Smooth muscle cell (in vitro differentiated cells): Measurements from ENCODE around the gene LENG9. TPM values are rescaled to one million over a fixed set of nuclear protein-coding genes. Genes with fewer than 3 reads are reported as not detected.

ENCODE experiments used
- DNase-seq: peaks from one replicate; lab custom pipeline; 2025; ENCODE audit not compliant: unreplicated experiment; lab: John Stamatoyannopoulos, UW
- H2AFZ ChIP-seq: fragments of 200-600 bp; sonication (generic); 2 replicates; pipeline ENCODE4 v1.6.0; 2016; ENCODE audit warnings: antibody characterized with exemption, low read depth, mild to moderate bottlenecking
- H3F3A ChIP-seq: fragments of 200-600 bp; sonication (generic); 2 replicates; pipeline ENCODE4 v1.6.0; 2017; ENCODE audit warnings: antibody characterized with exemption, low read depth
- H3K27ac ChIP-seq: fragments of 200-600 bp; sonication (generic); 2 replicates; pipeline ENCODE4 v1.5.1; 2016; ENCODE audit warnings: low read depth, mild to moderate bottlenecking
- H3K27me3 ChIP-seq: fragments of 200-600 bp; sonication (generic); 2 replicates; pipeline ENCODE4 v1.6.1; 2016; ENCODE audit warnings: low read depth, mild to moderate bottlenecking
- H3K36me3 ChIP-seq: fragments of 200-600 bp; sonication (generic); 2 replicates; pipeline ENCODE4 v1.5.1; 2016; ENCODE audit warnings: low read depth
- H3K4me1 ChIP-seq: fragments of 200-600 bp; sonication (generic); 2 replicates; pipeline ENCODE4 v1.5.1; 2016; ENCODE audit warnings: low read depth
- H3K4me2 ChIP-seq: fragments of 200-600 bp; sonication (generic); 2 replicates; pipeline ENCODE4 v1.6.0; 2016; ENCODE audit warnings: mild to moderate bottlenecking
- H3K4me3 ChIP-seq: fragments of 200-600 bp; sonication (generic); 2 replicates; pipeline ENCODE4 v1.5.1; 2016; ENCODE audit warnings: mild to moderate bottlenecking
- H3K79me2 ChIP-seq: fragments of 200-600 bp; sonication (generic); 2 replicates; pipeline ENCODE4 v1.6.0; 2016; ENCODE audit warnings: low read depth, mild to moderate bottlenecking
- H3K9ac ChIP-seq: fragments of 200-600 bp; sonication (generic); 2 replicates; pipeline ENCODE4 v1.6.0; 2016; ENCODE audit warnings: low read depth
- H3K9me3 ChIP-seq: fragments of 200-600 bp; sonication (generic); replicated peaks from 2 replicates; pipeline ENCODE4 v1.5.1; 2016; ENCODE audit warnings: low read depth
- H4K20me1 ChIP-seq: fragments of 200-600 bp; sonication (generic); 2 replicates; pipeline ENCODE4 v1.6.0; 2016; ENCODE audit warnings: low read depth
- WGBS: methylation state at CpG from one replicate; pipeline ENCODE4 v1.1.7; 2016; ENCODE audit warnings: low lambda C conversion rate; 5-methylcytosine and 5-hydroxymethylcytosine counted together
- polyA plus RNA-seq: library from polyadenylated mRNA; unstranded; fragments of >200 nt; fragmentation: Nextera tagmentation; extraction: Ambion mirVana; gene quantifications from 2 replicates; pipeline ENCODE4 v1.2.1, GENCODE V29; 2016
- total RNA-seq: library from RNA; depleted of rRNA; stranded (reverse); fragments of >200 nt; gene quantifications from 2 replicates; pipeline ENCODE4 v1.2.3, GENCODE V29; 2014
- TF ChIP-seq, protein P1 (sequence below): fragments of 200-600 bp; sonication (generic); IDR thresholded peaks from 2 replicates; pipeline ENCODE4 v1.5.1; 2017; ENCODE audit warnings: borderline replicate concordance, mild to moderate bottlenecking, antibody characterized with exemption; ENCODE audit not compliant: insufficient read depth, poor library complexity, severe bottlenecking

LENG9 gene
- total and polyA plus RNA-seq, 2 experiments from 2014 or later, result 0.57 to 4.1 TPM

DNA sequence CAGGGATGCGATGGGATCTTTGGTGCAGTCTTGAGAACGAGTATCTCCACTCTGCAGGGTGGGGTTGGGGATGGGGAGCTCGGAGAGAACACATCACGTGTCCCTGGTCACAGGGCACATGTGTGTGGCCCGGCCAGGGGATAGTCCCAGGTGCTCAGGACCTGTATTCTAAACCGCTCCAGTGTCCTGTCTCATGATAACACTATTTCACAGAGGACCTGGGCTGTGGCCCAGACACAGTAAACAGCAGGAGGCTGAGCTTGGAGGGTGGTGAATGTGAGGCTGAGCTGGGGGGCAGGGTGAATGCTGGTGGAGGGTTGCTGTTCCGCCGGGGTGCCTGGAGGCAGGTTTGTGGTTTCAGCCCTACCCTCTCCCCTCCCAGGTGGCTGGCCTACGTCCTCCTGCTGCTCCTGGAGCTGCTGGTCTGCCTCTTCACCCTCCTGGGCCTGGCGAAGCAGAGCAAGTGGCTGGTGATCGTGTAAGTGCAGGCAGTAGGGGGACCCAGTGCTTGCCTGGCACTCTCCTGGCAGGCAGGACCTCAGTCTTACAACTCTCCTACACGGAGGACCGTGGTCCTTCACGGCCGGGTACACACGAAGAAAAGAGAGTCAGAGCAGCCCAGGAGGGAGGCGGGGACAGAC is 37.2 kb downstream of the LENG9 start:
- WGBS, result 75% methylated on average over 16 of the region's 17 CpGs
- TF ChIP-seq, protein P1, sequence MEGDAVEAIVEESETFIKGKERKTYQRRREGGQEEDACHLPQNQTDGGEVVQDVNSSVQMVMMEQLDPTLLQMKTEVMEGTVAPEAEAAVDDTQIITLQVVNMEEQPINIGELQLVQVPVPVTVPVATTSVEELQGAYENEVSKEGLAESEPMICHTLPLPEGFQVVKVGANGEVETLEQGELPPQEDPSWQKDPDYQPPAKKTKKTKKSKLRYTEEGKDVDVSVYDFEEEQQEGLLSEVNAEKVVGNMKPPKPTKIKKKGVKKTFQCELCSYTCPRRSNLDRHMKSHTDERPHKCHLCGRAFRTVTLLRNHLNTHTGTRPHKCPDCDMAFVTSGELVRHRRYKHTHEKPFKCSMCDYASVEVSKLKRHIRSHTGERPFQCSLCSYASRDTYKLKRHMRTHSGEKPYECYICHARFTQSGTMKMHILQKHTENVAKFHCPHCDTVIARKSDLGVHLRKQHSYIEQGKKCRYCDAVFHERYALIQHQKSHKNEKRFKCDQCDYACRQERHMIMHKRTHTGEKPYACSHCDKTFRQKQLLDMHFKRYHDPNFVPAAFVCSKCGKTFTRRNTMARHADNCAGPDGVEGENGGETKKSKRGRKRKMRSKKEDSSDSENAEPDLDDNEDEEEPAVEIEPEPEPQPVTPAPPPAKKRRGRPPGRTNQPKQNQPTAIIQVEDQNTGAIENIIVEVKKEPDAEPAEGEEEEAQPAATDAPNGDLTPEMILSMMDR, result no peak
- Histone ChIP-seq H3K4me3 (no peak overlapping the region), H3K9ac (no peak overlapping the region), H2AFZ (no peak overlapping the region), H3K27ac (no peak overlapping the region), H3F3A (no peaks in the 10 kb centered on the region), H3K36me3 (no peaks in the 10 kb centered on the region), H3K9me3 (no peaks in the 10 kb centered on the region), H3K27me3 (peaks cover 5% of the 10 kb centered on the region), H3K79me2 (no peaks in the 10 kb centered on the region), H3K4me1 (peaks cover 24% of the 10 kb centered on the region), H3K4me2 (no peak overlapping the region), H4K20me1 (peaks cover under 1% of the 10 kb centered on the region)
- no peak for DNase-seq

DNA sequence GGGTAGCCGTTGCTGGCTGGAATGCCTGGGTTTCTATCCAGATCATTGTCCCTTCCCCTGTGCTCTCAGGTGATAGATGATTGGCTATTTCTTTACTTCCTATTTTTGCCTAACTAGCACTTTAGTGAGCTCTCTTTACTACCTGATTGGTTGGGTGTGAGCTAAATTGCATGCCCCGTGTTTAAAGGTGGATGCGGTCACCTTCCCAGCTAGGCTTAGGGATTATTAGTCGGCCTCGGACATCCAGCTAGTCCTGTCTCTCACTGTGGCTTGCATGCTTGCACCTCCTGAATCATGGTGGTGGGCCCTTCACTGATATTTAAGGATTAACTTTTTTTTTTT is 38.2 kb downstream of the LENG9 start:
- Histone ChIP-seq H3K79me2 (no peaks in the 10 kb centered on the region), H3K36me3 (no peaks in the 10 kb centered on the region), H3K9ac (no peak overlapping the region), H3K4me2 (no peak overlapping the region), H3K4me1 (peaks cover 23% of the 10 kb centered on the region), H3K27me3 (peaks cover 5% of the 10 kb centered on the region), H3F3A (no peaks in the 10 kb centered on the region), H2AFZ (no peak overlapping the region), H3K27ac (no peak overlapping the region), H3K9me3 (no peaks in the 10 kb centered on the region), H4K20me1 (no peaks in the 10 kb centered on the region), H3K4me3 (no peak overlapping the region)
- no peak for DNase-seq
- TF ChIP-seq, protein P1, result no peak
- WGBS, result 88% methylated on average over 5 of the region's 5 CpGs

DNA sequence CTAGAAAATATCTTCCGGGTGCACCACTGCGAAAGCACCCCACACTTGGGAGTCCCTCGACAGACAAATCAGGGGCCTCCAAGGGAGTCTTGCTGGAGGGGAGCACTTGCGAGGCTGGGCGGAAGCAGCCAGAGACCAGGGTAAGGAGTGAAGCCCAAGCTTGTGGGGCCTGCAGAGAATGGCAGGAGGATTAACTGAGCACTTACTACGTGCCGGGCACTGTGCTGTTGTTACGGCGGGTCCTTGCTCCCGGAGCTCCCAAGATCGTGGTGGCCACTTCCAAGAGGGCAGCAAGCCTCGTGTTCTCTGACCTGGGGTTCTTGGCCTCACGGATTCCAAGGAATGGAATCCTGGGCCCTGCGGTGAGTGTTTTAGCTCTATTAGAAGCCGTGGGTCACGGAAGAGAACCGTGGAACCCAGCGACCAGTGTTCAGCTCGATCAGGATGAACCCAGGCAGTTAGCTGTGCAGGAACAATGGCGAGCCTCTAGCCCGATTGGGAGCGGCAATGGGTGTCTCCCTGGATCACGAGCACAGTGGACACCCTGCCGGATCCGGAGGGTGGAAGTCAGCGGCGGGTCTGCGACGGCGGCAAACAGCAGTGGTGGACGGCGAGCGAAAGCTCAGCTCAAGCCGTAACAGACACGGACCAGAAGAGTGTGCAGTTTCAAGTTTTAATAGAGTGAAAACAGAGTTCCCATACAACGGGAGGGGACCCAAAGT is 38.8 kb downstream of the LENG9 start:
- Histone ChIP-seq H4K20me1 (no peaks in the 10 kb centered on the region), H3K27ac (no peak overlapping the region), H3K36me3 (no peaks in the 10 kb centered on the region), H3K4me3 (no peak overlapping the region), H3K4me2 (no peak overlapping the region), H3F3A (no peaks in the 10 kb centered on the region), H3K9ac (no peak overlapping the region), H3K27me3 (peaks cover 5% of the 10 kb centered on the region), H3K4me1 (peaks cover 21% of the 10 kb centered on the region), H2AFZ (no peak overlapping the region), H3K9me3 (no peaks in the 10 kb centered on the region), H3K79me2 (no peaks in the 10 kb centered on the region)
- no peak for DNase-seq
- WGBS, result 93% methylated on average over 36 of the region's 36 CpGs
- TF ChIP-seq, protein P1, result no peak
